Measurements from ENCODE around the gene COPB1. TPM values are rescaled to one million over a fixed set of nuclear protein-coding genes. Genes with fewer than 3 reads are reported as not detected.
A peak's percentile ranks its signal among the peaks of the same experiment; 100 is the strongest.

Gene COPB1
- total and polyA plus RNA-seq, 7 donors, result 24.7 to 52.1 (median 35.1) TPM

- Histone ChIP-seq H3K27ac (no peak overlapping the region), H3K4me3 (no peak overlapping the region), H3K36me3 (ENCODE audit: insufficient read depth in 1 of 2, low read depth in 1 of 2) (no peaks in the 10 kb centered on the region), H3K27me3 (ENCODE audit: insufficient read depth in 3 of 3, low read length in 2 of 3) (no peaks in the 10 kb centered on the region), H3K4me1 (no peaks in the 10 kb centered on the region), H3K9me3 (no peaks in the 10 kb centered on the region)
- TF ChIP-seq, protein P1, sequence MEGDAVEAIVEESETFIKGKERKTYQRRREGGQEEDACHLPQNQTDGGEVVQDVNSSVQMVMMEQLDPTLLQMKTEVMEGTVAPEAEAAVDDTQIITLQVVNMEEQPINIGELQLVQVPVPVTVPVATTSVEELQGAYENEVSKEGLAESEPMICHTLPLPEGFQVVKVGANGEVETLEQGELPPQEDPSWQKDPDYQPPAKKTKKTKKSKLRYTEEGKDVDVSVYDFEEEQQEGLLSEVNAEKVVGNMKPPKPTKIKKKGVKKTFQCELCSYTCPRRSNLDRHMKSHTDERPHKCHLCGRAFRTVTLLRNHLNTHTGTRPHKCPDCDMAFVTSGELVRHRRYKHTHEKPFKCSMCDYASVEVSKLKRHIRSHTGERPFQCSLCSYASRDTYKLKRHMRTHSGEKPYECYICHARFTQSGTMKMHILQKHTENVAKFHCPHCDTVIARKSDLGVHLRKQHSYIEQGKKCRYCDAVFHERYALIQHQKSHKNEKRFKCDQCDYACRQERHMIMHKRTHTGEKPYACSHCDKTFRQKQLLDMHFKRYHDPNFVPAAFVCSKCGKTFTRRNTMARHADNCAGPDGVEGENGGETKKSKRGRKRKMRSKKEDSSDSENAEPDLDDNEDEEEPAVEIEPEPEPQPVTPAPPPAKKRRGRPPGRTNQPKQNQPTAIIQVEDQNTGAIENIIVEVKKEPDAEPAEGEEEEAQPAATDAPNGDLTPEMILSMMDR (IDR thresholded peaks at IDR 0.05), result no peak
- 86 to 91% (median 87%) methylated on average over 3 of the region's 3 CpGs for WGBS, 3 donors
- DNase-seq (no peak), ATAC-seq (no peak)
- intact Hi-C loops (cut with DNase I), result loop anchor here in 1 of 2 donors (10.0 kb wide), 1 partner anchor 115 kb away; the partner anchor contains the start of gene PDE3B
Observed at GRCh38 chr11:14529321-14529720, 29.7 kb upstream of the COPB1 start.

DNA sequence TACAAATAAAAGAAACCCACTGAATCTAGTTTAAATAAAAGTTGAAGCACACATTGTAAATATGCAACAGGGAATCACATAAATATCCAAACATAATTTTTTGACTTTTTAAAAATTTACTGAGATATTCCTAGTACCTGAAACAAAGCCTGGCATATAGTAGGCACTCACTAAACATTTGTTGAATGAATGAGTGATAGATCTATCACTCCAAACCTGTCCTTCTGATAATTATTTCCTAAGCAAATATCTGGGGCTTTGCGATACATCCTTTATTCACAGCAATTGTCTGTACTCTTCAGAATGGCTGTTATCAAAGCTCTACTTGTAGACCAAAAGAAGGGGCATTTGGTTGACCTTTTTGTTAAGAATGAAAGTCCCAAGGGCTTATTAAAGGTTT is 23.2 kb upstream of the COPB1 start:
- no peaks in the 10 kb centered on the region for H3K27me3 ChIP-seq (ENCODE audit: insufficient read depth in 3 of 3, low read length in 2 of 3)
- intact Hi-C loops (cut with DNase I), result loop anchor here (5.0 to 10.0 kb wide), 2 partner anchors 122 to 370 kb away; partner anchors contain the start of genes CYP2R1 (in 2 of the 2) and PDE3B (in 1 of the 2)
- H3K4me1 ChIP-seq, result peaks cover 12% of the 10 kb centered on the region
- peaks cover 0 to 11% of the 10 kb centered on the region in 2 donors for H3K36me3 ChIP-seq (ENCODE audit: insufficient read depth in 1 of 2, low read depth in 1 of 2)
- H3K4me3 ChIP-seq, result no peak overlapping the region
- ATAC-seq, result no peak
- no peaks in the 10 kb centered on the region for H3K9me3 ChIP-seq
- whole genome bisulfite sequencing, 3 donors, result 99 to 100% (median 100%) methylated on average over 1 of the region's 1 CpG
- TF ChIP-seq, protein P1 (IDR thresholded peaks at IDR 0.05), result no peak
- no peak for DNase-seq
- H3K27ac ChIP-seq, result no peak overlapping the region

DNA sequence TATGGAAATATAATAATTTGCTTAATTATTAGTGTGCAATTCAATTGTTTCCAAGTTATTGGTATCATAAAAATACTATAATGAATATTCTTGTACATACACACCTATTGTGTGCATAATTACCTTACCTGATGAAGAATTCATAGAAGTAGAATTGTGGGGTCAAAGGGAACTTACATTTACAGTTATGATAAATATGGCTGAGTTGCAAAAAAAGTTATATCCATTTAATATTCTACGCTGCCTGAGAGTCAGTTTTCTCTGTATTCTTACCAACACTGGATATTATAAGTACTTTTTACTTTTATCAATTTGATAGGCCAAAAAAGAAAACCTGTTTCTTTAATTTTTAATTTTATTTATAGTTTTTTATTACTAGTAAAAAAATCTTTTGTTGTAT is 22.6 kb upstream of the COPB1 start:
- WGBS, 3 donors, result 97 to 100% (median 100%) methylated on average over 1 of the region's 1 CpG
- DNase-seq (no peak), ATAC-seq (no peak)
- Histone ChIP-seq H3K9me3 (no peaks in the 10 kb centered on the region), H3K27ac (no peak overlapping the region), H3K4me3 (no peak overlapping the region), H3K27me3 (ENCODE audit: insufficient read depth in 3 of 3, low read length in 2 of 3) (no peaks in the 10 kb centered on the region), H3K36me3 (ENCODE audit: insufficient read depth in 1 of 2, low read depth in 1 of 2) (peaks cover 0 to 16% of the 10 kb centered on the region in 2 donors), H3K4me1 (peaks cover 12% of the 10 kb centered on the region)
- TF ChIP-seq, protein P1 (IDR thresholded peaks at IDR 0.05), result no peak
- intact Hi-C loops (cut with DNase I), result loop anchor here (5.0 to 10.0 kb wide), 2 partner anchors 123 to 370 kb away; partner anchors contain the start of genes CYP2R1 (in 2 of the 2) and PDE3B (in 1 of the 2)

DNA sequence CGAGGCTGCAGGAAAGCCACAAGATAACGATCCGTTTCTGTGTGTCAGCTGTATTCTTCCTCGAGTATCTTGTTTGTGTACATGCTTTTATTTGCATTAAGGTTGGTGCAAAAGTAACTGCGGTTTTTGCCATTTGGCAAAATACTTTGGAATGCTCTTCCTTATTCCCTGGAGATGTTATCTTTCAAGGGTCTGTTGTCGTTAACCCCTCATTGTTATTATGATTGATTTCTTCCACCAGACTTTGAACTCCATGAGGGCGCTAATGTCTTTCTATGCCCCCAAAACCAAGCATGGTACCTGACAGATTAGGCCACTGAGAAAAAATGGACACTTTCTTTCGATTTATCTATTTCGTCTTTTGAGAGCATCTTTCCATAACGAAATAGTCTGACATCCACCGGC is 21.1 kb upstream of the COPB1 start:
- ATAC-seq (no peak), DNase-seq (no peak)
- Histone ChIP-seq H3K4me3 (peak overlapping the region; percentile 96), H3K9me3 (no peaks in the 10 kb centered on the region), H3K36me3 (ENCODE audit: insufficient read depth in 1 of 2, low read depth in 1 of 2) (peaks cover 0 to 31% of the 10 kb centered on the region in 2 donors), H3K27ac (peak overlapping the region; percentile 94), H3K27me3 (ENCODE audit: insufficient read depth in 3 of 3, low read length in 2 of 3) (no peaks in the 10 kb centered on the region), H3K4me1 (peaks cover 12% of the 10 kb centered on the region)
- 13 to 20% (median 13%) methylated on average over 11 of the region's 11 CpGs for WGBS, 3 donors
- TF ChIP-seq, protein P1 (IDR thresholded peaks at IDR 0.05), result no peak
- intact Hi-C loops (cut with DNase I), result loop anchor here (5.0 to 10.0 kb wide), 2 partner anchors 124 to 372 kb away; partner anchors contain the start of genes CYP2R1 (in 2 of the 2) and PDE3B (in 1 of the 2)

Data from psoas muscle (tissue), 8 donors.